GM12878 (cell line): ENCODE results near the gene CIPC. TPM values are rescaled to one million over a fixed set of nuclear protein-coding genes. Genes with fewer than 3 reads are reported as not detected.

Experiments used
- CBX3 ChIP-seq: fragments of 200-600 bp; sonication (generic); IDR thresholded peaks from 2 replicates; pipeline ENCODE4 v1.6.1; 2016; ENCODE audit warnings: low read depth, borderline replicate concordance
- NFYB ChIP-seq: IDR thresholded peaks from 2 replicates; pipeline ENCODE4 v1.6.1; 2011; ENCODE audit warnings: low read depth, mild to moderate bottlenecking, low read length, improper control_type of control experiment, moderate library complexity; ENCODE audit not compliant: insufficient read depth
- PRDM15 ChIP-seq: fragments of 450-650 bp; formaldehyde crosslinking; IDR thresholded peaks from 2 replicates; pipeline ENCODE4 v1.4.0; 2020; ENCODE audit warnings: mild to moderate bottlenecking, moderate library complexity
- polyA plus RNA-seq, 11 experiments: library from polyadenylated mRNA; depleted of rRNA in 4 of 11; unstranded in 6 of 11; stranded (reverse) in 5 of 11; fragments of >200 nt; fragmentation: Nextera tagmentation in 4 of 11; fragmentation: Illumina TruSeq in 1 of 11; extraction: Ambion mirVana in 4 of 11; extraction: Trizol in 1 of 11; gene quantifications; 1 replicate in 1 of 11; 2 replicates in 10 of 11; pipeline versions ENCODE4 v1.2.1 to v1.2.3, GENCODE V29; 2011 to 2016; ENCODE audit warnings: inconsistent platforms in 2 of 11, missing spikeins in 2 of 11, low read depth in 1 of 11
- total RNA-seq, 4 experiments: library from RNA; depleted of rRNA in 3 of 4; stranded (reverse); fragments of >200 nt in 3 of 4; fragmentation: Illumina TruSeq in 1 of 4; extraction: Trizol in 1 of 4; gene quantifications; 2 replicates each; pipeline versions ENCODE4 v1.2.1 to v1.2.3, GENCODE V29; 2013 to 2021
- TF ChIP-seq, protein P1 (sequence below): fragments of 450-650 bp; IDR thresholded peaks from 2 replicates; pipeline ENCODE4 v1.6.1; 2017; ENCODE audit warnings: antibody characterized with exemption, mild to moderate bottlenecking, moderate library complexity

Gene CIPC
- total and polyA plus RNA-seq, 10 of the 15 experiments (the other 5 are each of a cell fraction or from before 2014, with no cell fraction given), result 5.6 to 29.5 (median 16.5) TPM

GRCh38 chr14:77059276-77059915 is 38.7 kb upstream of the CIPC start (continued):
- no peak for TF ChIP-seq PRDM15 (CRISPR knock-in tag)
- TF ChIP-seq, protein P1, sequence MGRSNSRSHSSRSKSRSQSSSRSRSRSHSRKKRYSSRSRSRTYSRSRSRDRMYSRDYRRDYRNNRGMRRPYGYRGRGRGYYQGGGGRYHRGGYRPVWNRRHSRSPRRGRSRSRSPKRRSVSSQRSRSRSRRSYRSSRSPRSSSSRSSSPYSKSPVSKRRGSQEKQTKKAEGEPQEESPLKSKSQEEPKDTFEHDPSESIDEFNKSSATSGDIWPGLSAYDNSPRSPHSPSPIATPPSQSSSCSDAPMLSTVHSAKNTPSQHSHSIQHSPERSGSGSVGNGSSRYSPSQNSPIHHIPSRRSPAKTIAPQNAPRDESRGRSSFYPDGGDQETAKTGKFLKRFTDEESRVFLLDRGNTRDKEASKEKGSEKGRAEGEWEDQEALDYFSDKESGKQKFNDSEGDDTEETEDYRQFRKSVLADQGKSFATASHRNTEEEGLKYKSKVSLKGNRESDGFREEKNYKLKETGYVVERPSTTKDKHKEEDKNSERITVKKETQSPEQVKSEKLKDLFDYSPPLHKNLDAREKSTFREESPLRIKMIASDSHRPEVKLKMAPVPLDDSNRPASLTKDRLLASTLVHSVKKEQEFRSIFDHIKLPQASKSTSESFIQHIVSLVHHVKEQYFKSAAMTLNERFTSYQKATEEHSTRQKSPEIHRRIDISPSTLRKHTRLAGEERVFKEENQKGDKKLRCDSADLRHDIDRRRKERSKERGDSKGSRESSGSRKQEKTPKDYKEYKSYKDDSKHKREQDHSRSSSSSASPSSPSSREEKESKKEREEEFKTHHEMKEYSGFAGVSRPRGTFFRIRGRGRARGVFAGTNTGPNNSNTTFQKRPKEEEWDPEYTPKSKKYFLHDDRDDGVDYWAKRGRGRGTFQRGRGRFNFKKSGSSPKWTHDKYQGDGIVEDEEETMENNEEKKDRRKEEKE, result no peak
- TF ChIP-seq NFYB, result no peak
- no peak for TF ChIP-seq CBX3
